Measurements from ENCODE around the gene ORC3. TPM values are rescaled to one million over a fixed set of nuclear protein-coding genes. Genes with fewer than 3 reads are reported as not detected.

ORC3 gene
- total RNA-seq, result 26.9 TPM

- DNase-seq, result peak; percentile 95
Observed at GRCh38 chr6:87589693-87590416, at the start of gene ORC3, which contains the start of gene RARS2. TSS of gene ORC3 (plus strand) at chr6:87590135. CDS start at chr6:87590169, 34 bp downstream. TSS of gene RARS2 (minus strand) at chr6:87589987. CDS start at chr6:87589957, 30 bp downstream.

GRCh38 chr6:87540539-87540938 lies 49.4 kb upstream of the ORC3 start:
- DNase-seq, result no peak

- DNase-seq, result no peak
Observed at GRCh38 chr6:87541041-87541440, 48.9 kb upstream of the ORC3 start.

GRCh38 chr6:87541744-87542143 lies 48.2 kb upstream of the ORC3 start:
- no peak for DNase-seq

- DNase-seq, result no peak
Observed at GRCh38 chr6:87543696-87544473, 46.0 kb upstream of the ORC3 start.

GRCh38 chr6:87544474-87544735 lies 45.5 kb upstream of the ORC3 start:
- no peak for DNase-seq

- no peak for DNase-seq
Observed at GRCh38 chr6:87551799-87552198, 38.1 kb upstream of the ORC3 start.

GRCh38 chr6:87553159-87553765 lies 36.7 kb upstream of the ORC3 start:
- DNase-seq, result no peak

- no peak for DNase-seq
Observed at GRCh38 chr6:87555506-87555905, 34.4 kb upstream of the ORC3 start.

- DNase-seq, result no peak
Observed at GRCh38 chr6:87558446-87558845, 31.5 kb upstream of the ORC3 start.

GRCh38 chr6:87561017-87561416 lies 28.9 kb upstream of the ORC3 start:
- DNase-seq, result no peak

GRCh38 chr6:87572021-87572420 lies 17.9 kb upstream of the ORC3 start:
- no peak for DNase-seq

- no peak for DNase-seq
Observed at GRCh38 chr6:87572883-87573282, 17.1 kb upstream of the ORC3 start.

GRCh38 chr6:87573307-87574024 lies 16.5 kb upstream of the ORC3 start:
- no peak for DNase-seq

GRCh38 chr6:87574237-87574804 lies 15.6 kb upstream of the ORC3 start:
- DNase-seq, result no peak

GRCh38 chr6:87575423-87575822 lies 14.5 kb upstream of the ORC3 start:
- DNase-seq, result no peak

- DNase-seq, result no peak
Observed at GRCh38 chr6:87583822-87584221, 6.1 kb upstream of the ORC3 start.

GRCh38 chr6:87586371-87587077 lies 3.4 kb upstream of the ORC3 start:
- no peak for DNase-seq

GRCh38 chr6:87588756-87589407 lies 1.1 kb upstream of the ORC3 start:
- no peak for DNase-seq

GRCh38 chr6:87590417-87590880 lies 514 bp downstream of the ORC3 start:
- no peak for DNase-seq

GRCh38 chr6:87590990-87591389 lies 1.1 kb downstream of the ORC3 start:
- no peak for DNase-seq
